Measurements from ENCODE around the gene FRS2.

Gene FRS2

GRCh38 chr12:69502345-69503081 lies 32.3 kb downstream of the FRS2 start:
- DNase-seq: no peak

- no peak for DNase-seq
Observed at GRCh38 chr12:69508091-69508490, 37.9 kb downstream of the FRS2 start.

- no peak for DNase-seq
Observed at GRCh38 chr12:69508621-69509020, 38.4 kb downstream of the FRS2 start.

GRCh38 chr12:69509308-69509736 lies 39.1 kb downstream of the FRS2 start:
- DNase-seq: no peak

- DNase-seq: no peak
Observed at GRCh38 chr12:69509904-69510827, 40.0 kb downstream of the FRS2 start.

- DNase-seq: no peak
Observed at GRCh38 chr12:69511016-69511415, 40.8 kb downstream of the FRS2 start.

- no peak for DNase-seq
Observed at GRCh38 chr12:69511469-69512267, 41.5 kb downstream of the FRS2 start.

- DNase-seq: no peak
Observed at GRCh38 chr12:69512820-69513219, 42.6 kb downstream of the FRS2 start.

- DNase-seq: no peak
Observed at GRCh38 chr12:69513297-69513696, 43.1 kb downstream of the FRS2 start.

- DNase-seq: no peak
Observed at GRCh38 chr12:69514111-69514510, 43.9 kb downstream of the FRS2 start.

GRCh38 chr12:69514845-69515244 lies 44.7 kb downstream of the FRS2 start:
- DNase-seq: no peak

GRCh38 chr12:69515394-69515930 lies 45.3 kb downstream of the FRS2 start:
- DNase-seq: no peak

- DNase-seq: no peak
Observed at GRCh38 chr12:69516950-69517349, 46.8 kb downstream of the FRS2 start.

GRCh38 chr12:69517406-69517805 lies 47.2 kb downstream of the FRS2 start:
- DNase-seq: no peak

- no peak for DNase-seq
Observed at GRCh38 chr12:69519871-69520270, 49.7 kb downstream of the FRS2 start.

- no peak for DNase-seq
Observed at GRCh38 chr12:69523433-69524330, 53.5 kb downstream of the FRS2 start.

GRCh38 chr12:69524331-69524630 lies 54.1 kb downstream of the FRS2 start:
- no peak for DNase-seq

- DNase-seq: no peak
Observed at GRCh38 chr12:69524755-69525469, 54.7 kb downstream of the FRS2 start.

GRCh38 chr12:69527506-69528272 lies 57.5 kb downstream of the FRS2 start:
- no peak for DNase-seq

- no peak for DNase-seq
Observed at GRCh38 chr12:69529021-69529420, 58.8 kb downstream of the FRS2 start.

GRCh38 chr12:69533844-69534243 lies 63.7 kb downstream of the FRS2 start:
- DNase-seq: no peak

Data from stimulated activated CD4-positive, alpha-beta T cell treated with anti-CD3 and anti-CD28 coated beads, Interleukin-15, amount 100 ng/mL, for 24 hours (primary cell).